Measurements from ENCODE around the gene LRCH4.

GRCh38 chr7:100580466-100581283 lies 5.3 kb downstream of the LRCH4 start:
- TF ChIP-seq, protein P1, sequence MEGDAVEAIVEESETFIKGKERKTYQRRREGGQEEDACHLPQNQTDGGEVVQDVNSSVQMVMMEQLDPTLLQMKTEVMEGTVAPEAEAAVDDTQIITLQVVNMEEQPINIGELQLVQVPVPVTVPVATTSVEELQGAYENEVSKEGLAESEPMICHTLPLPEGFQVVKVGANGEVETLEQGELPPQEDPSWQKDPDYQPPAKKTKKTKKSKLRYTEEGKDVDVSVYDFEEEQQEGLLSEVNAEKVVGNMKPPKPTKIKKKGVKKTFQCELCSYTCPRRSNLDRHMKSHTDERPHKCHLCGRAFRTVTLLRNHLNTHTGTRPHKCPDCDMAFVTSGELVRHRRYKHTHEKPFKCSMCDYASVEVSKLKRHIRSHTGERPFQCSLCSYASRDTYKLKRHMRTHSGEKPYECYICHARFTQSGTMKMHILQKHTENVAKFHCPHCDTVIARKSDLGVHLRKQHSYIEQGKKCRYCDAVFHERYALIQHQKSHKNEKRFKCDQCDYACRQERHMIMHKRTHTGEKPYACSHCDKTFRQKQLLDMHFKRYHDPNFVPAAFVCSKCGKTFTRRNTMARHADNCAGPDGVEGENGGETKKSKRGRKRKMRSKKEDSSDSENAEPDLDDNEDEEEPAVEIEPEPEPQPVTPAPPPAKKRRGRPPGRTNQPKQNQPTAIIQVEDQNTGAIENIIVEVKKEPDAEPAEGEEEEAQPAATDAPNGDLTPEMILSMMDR (IDR thresholded peaks at IDR 0.05) = no peak
- no peak for TF ChIP-seq EZH2 (IDR thresholded peaks at IDR 0.05; ENCODE audit: borderline replicate concordance, insufficient read depth, low read depth, low read length, poor library complexity, severe bottlenecking)
